GM12872 (cell line): ENCODE results near the gene EIF1AX.

Experiments
- CTCF ChIP-seq: IDR thresholded peaks from 3 replicates; pipeline ENCODE4 v1.5.1; 2011; ENCODE audit warnings: low read depth, mild to moderate bottlenecking, low read length, moderate library complexity; ENCODE audit not compliant: insufficient read depth

EIF1AX gene

GRCh38 chrX:20091499-20091898 is 50.1 kb downstream of the EIF1AX start:
- TF ChIP-seq CTCF: no peak

- TF ChIP-seq CTCF: no peak
Measured at GRCh38 chrX:20089845-20090244, 51.8 kb downstream of the EIF1AX start.

GRCh38 chrX:20080277-20080676 is 61.4 kb downstream of the EIF1AX start:
- no peak for TF ChIP-seq CTCF
